Loucy (cell line): ENCODE data around the gene COL6A2.

ENCODE experiments used
- EZH2phosphoT487 ChIP-seq: fragments of 200-600 bp; IDR thresholded peaks from 2 replicates; pipeline ENCODE4 v1.6.1; 2018; ENCODE audit warnings: antibody characterized with exemption, mild to moderate bottlenecking, moderate library complexity, borderline replicate concordance
- TF ChIP-seq, protein P1 (sequence below): fragments of 200-600 bp; sonication (generic); conservative IDR thresholded peaks from 2 replicates; pipeline ENCODE4 v1.5.1; 2014; ENCODE audit warnings: mild to moderate bottlenecking, antibody characterized with exemption, low read length

DNA sequence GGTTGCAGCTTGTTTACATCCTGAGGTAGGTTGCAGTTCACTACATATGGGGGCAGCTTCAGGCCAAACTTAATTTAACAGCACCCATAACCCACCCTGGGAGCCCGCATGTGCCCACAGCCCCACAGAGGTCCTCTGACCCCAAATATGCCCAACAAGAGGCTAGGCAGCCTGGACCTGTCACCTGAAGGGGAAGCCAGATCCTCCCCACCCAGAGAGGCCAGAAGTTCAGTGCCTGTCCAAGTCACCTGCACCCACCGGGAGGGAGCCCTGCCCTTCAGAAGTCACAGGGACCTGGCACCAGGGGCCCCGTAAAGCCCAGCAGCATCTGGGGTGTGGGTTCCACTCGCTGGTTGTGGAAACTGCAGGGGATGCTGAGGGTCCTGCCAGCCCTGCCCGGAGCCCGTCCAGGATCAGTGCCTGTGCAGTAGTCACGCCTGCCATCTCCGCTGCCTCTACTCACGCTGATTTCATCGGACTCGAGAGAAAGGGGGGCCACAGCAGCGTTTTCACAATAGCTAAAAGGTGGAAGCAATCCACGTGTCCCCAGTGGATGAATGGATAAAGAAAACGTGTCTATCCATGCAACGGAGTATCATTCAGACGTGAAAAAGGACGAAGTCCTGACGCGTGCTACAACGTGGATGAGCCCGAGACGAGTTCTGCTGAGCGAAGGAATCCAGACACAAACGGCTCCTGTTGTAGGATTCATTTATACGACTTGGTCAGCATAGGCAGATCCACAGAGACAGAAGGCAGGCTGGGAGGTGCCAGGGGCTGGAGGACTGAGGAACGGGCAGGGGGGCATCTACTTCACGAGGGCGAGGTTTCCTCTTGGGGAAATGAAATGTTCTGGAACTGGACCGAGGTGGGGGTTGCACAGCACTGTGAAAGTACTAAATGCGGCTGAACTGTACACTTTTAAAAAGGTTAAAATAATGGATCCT, 33.9 kb upstream of the COL6A2 start:
- TF ChIP-seq, protein P1, sequence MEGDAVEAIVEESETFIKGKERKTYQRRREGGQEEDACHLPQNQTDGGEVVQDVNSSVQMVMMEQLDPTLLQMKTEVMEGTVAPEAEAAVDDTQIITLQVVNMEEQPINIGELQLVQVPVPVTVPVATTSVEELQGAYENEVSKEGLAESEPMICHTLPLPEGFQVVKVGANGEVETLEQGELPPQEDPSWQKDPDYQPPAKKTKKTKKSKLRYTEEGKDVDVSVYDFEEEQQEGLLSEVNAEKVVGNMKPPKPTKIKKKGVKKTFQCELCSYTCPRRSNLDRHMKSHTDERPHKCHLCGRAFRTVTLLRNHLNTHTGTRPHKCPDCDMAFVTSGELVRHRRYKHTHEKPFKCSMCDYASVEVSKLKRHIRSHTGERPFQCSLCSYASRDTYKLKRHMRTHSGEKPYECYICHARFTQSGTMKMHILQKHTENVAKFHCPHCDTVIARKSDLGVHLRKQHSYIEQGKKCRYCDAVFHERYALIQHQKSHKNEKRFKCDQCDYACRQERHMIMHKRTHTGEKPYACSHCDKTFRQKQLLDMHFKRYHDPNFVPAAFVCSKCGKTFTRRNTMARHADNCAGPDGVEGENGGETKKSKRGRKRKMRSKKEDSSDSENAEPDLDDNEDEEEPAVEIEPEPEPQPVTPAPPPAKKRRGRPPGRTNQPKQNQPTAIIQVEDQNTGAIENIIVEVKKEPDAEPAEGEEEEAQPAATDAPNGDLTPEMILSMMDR, result no peak
- no peak for TF ChIP-seq EZH2phosphoT487
